Suprapubic skin (tissue), 4 donors: ENCODE measurements around the gene ANKRD12.

ENCODE experiments used
- POLR2A ChIP-seq, 2 donors: fragments of 450-650 bp; IDR thresholded peaks; one replicate each; pipeline ENCODE4 v1.6.1; 2017; ENCODE audit warnings: antibody characterized with exemption in 2 of 2, mild to moderate bottlenecking in 2 of 2, moderate library complexity in 2 of 2
- POLR2AphosphoS5 ChIP-seq, 3 donors: sonication (generic); formaldehyde crosslinking; IDR thresholded peaks; one replicate each; pipeline ENCODE4 v1.6.1; 2017; ENCODE audit warnings: antibody characterized with exemption in 3 of 3
- TF ChIP-seq, protein P1 (sequence below), 2 donors: fragments of 200-600 bp in 1 of 2; fragments of 450-650 bp in 1 of 2; sonication (generic) in 1 of 2; IDR thresholded peaks; one replicate each; pipeline ENCODE4 v1.5.1; 2016 to 2019; ENCODE audit warnings: antibody characterized with exemption in 2 of 2, mild to moderate bottlenecking in 1 of 2, moderate library complexity in 1 of 2

DNA sequence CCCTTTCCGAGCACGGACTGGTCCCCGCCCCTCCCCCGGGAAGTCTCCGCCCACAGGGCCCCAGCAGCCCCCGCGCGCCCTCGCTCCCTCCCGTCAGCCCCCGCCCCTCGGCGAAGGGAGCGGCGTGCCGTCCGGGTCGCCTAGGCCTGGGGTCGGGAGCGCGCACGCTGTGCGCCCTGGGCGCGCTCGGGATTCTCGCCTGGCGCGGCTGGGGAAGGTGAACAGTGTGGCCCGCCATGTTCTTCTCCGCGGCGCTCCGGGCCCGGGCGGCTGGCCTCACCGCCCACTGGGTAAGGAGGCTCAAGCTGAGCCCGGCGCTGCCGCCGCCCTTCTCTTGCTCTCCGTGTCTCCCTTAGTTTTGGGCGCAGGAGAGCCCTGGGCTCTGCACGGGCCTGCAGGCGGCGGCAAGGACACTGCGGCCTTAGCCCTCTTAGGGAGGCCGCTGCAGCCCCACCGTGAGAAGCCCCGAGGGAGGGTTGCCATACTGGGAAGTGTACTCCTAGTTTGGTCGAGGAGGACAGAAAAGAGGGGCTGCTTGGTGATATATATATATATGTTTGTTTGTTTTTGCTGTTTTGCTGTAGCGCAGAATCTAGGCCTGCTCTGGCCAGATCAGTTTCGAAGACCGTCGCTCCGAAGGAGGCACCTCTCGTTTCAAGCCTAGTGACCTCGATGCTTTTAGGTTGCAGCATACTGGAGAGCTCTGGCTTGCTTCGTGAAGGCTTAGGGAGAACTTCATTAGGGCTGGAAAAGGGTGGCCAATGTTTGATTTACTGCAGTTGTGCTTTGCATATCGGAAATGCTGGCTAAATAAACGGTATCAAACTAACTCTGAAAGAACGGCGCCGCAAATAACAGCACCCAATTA is 33.8 kb upstream of the ANKRD12 start, which contains the start of gene NDUFV2:
- TF ChIP-seq, protein P1, sequence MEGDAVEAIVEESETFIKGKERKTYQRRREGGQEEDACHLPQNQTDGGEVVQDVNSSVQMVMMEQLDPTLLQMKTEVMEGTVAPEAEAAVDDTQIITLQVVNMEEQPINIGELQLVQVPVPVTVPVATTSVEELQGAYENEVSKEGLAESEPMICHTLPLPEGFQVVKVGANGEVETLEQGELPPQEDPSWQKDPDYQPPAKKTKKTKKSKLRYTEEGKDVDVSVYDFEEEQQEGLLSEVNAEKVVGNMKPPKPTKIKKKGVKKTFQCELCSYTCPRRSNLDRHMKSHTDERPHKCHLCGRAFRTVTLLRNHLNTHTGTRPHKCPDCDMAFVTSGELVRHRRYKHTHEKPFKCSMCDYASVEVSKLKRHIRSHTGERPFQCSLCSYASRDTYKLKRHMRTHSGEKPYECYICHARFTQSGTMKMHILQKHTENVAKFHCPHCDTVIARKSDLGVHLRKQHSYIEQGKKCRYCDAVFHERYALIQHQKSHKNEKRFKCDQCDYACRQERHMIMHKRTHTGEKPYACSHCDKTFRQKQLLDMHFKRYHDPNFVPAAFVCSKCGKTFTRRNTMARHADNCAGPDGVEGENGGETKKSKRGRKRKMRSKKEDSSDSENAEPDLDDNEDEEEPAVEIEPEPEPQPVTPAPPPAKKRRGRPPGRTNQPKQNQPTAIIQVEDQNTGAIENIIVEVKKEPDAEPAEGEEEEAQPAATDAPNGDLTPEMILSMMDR (IDR thresholded peaks at IDR 0.05) = no peak
- peak; percentile 42 to 90 for TF ChIP-seq POLR2A (IDR thresholded peaks at IDR 0.05)
- peak; percentile 10 to 82 (median 65) for TF ChIP-seq POLR2AphosphoS5 (IDR thresholded peaks at IDR 0.05)
